Activated CD4-positive, alpha-beta T cell treated with anti-CD3 and anti-CD28 coated beads, Interleukin-10, Interleukin-2, amounts not matched to agents 100 ng/mL and 50 ng/mL, durations not matched to agents 16 hours and 8 hours (primary cell): Measurements from ENCODE around the gene GNB2.
"Not testable (repeated sequence)": the region's sequence is repeated elsewhere in the genome, so short reads cannot be mapped to it uniquely, and the experiment has no call there.

Experiments
- DNase-seq: peaks from one replicate; pipeline ENCODE4 v3.0.0-alpha.2; 2020

The GNB2 gene

DNA sequence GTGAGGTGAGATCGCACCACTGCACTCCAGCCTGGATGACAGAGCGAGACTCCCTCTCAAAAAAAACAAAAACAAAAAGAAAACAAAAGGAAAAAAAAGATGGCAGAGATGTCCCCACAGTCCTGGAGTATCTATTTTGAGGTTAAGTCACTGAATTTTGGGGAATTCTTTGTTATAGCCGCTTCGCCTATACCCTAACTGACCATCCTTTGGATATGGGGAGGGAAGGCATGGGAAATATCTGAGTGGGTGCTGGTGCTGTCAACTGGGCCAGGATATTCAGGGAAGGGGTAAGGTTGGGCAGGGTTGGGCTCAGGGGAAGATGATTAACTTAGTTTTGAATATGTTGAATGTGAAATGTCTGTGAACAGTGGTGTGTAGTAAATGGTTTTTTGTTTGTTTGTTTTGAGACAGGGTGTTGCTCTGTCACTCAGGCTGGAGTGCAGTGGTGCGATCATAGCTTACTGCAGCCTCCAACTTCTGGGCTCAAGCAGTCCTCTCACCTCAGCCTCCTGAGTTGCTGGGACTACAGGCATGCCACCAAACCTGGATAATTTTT lies 8.3 kb upstream of the GNB2 start:
- no peak for DNase-seq

DNA sequence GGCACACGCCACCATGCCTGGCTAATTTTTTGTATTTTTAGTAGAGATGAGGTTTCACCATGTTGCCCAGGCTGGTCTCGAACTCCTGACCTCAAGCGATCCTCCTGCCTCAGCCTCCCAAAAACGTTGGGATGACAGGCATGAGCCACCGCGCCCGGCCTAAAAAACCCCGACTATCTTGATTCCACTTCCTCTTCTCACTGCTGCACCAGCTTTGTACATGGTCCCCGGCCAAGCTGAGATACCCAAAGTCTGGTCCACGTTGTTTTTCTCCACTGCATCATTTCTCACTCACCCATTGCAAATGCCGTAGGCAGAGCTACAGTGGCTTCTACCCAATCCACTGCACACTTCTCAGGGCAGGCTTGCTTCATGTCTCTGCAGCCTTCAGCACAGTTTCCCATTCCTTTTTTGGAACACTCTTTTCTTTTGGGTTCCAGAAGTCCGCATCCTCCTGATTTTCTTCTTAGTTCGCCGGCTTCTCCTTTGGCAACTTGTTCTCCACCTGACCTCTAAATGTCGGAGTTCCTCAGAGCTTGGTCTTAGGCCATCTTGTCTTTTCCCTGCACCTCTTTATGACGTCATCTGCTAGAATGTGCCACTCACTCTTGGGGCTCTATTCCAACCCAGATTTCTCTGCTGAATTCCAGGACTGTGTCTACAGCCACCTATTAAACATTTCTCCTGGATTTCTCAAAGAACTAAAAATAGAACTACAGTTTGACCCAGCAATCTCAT lies 6.0 kb upstream of the GNB2 start:
- no peak for DNase-seq

DNA sequence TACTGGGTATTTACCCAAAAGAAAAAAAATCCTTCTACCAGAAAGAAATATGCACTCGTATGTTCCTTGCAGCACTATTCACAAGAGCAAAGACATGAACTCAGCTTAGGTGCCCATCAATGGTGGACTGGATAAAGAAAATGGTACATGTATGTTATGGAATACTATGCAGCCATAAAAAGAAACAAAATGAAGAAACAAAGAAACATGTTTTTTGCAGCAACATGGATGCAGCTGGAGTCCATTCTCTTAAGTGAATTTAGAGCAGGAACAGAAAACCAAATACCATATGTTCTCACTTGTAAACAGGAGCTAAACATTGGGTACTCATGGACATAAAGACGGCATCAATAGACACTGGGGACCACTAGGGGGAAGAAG lies 5.5 kb upstream of the GNB2 start:
- DNase-seq, result no peak

DNA sequence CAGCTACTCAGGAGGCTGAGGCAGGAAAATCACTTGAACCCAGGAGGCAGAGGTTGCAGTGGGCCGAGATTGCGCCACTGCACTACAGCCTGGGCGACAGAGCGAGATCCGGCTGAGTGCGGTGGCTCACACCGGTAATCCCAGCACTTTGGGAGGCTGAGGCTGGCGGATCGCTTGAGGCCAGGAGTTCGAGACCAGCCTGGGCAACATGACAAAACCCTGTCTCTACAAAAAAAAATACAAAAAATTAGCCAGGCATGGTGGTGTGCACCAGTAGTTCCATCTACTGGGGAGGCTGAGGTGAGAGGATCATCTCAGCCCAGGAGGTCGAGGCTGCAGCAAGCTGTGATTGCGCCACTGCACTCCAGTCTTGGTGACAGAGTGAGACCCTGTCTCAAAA lies 4.4 kb upstream of the GNB2 start:
- not testable (repeated sequence) for DNase-seq

DNA sequence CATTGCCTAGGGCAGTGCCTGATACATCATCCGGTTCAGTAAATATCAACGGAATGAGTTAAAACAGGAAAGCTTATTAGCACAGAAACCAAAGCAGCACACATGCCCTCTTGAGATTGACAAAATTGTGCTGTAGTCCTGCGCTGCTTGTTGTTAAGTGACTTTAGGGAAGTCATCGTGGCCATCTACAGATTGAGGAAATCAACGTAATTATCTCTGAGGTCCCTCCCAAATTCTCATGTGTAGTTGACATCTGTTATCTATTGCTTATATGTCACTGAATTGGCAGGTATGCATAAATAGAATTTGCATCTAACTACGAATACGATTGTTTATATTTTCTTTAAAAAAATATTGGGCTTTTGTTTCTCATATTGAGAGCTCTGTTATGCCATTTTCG lies 3.5 kb upstream of the GNB2 start:
- DNase-seq, result no peak

DNA sequence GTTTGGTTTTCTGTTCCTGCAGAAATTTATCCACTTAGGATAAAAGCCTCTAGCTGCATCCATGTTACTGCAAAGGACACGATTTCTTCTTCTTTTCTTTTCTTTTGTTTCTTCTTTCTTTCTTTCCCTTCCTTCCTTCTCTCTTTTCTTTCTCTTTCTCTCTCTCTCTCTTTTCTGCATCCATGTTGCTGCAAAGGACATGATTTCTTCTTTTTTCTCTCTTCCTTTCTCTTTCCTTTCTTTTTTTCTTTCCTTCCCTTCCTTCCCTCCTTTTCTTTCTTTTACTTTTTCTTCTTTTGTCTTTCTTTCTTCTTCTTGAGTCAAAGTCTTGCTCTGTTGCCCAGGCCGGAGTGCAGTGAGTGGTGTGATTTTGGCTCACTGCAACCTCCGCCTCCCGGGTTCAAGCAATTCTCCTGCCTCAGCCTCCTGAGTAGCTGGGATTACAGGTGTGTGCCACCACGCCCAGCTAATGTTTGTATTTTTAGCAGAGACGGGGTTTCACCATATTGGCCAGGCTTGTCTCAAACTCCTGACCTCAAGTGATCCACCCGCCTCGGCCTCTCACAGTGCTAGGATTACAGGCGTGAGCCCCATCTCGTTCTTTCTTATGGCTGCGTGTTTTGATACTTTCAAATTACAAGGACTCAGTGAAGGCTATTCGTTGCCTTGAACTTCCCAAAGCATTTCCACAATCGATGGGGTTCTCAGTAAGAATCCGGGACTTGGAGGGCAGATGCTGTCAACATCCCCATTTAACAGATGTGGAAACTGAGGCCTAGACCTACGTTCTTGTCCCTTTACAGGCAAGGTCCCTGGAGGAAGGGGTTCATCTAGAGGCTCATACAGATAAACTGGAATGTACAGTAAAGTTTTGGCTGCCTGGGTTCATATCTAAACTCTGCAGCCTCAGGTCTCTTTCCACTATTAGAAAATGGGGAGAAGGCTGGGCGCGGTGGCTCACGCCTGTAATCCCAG lies 1.9 kb upstream of the GNB2 start:
- DNase-seq, result no peak

DNA sequence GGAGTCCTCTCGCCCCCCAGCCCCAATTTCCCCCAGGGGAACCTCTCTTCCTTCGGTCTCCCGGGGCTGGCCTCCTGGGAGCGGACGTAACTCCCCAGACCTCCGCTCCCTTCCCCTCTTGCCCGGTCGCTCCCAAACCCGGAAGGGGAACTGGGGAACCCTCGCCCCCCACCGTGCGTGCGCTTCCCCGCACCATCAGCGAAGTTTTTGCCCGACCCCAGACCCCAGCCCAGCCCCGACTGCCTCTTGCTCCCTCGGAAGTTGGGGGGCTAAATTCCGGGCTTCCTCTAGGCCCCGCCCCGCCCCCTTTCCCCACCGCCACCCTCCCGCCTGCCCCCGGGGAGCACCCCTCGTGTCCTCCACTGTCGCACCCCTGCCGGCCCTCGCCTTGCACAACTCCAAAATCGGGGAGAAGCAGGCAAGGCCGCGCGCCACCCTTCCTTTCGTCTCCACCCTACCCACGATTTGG lies 436 bp downstream of the GNB2 start:
- DNase-seq, result peak; percentile 37

DNA sequence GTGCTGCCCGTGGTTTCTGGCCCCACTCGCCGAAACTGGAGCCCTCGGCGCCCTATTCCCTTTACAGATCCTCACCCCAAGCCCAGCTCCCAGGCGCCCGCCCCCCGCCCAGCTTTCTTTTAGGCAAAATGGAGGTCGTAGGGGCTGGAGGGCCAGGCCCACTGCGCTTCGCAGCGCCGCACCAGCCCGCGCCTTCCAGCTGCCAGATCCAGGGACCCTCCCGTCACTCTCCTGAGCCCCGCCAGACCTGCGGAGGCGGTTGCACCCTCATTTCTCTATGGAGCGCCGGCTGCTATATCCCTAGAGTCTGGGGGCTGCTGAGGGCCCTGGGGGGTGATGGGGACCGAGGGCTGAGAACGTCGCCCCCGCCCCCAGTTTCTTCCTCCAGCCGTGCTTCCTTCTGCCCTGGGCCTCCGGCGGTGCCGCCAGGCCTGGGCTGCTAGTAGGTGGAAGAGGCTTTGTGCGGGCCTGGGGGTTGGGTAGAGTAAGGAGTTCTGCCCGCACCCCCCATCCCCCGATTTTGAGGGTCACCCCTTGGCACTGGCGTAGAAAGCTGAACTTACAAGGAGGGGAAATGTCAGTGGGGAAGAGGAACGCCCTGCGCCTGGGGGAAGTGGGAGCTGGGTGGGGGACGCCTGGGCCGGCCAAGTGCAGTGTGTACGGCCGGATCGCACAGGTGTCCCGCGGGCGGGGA lies 1.0 kb downstream of the GNB2 start:
- no peak for DNase-seq

DNA sequence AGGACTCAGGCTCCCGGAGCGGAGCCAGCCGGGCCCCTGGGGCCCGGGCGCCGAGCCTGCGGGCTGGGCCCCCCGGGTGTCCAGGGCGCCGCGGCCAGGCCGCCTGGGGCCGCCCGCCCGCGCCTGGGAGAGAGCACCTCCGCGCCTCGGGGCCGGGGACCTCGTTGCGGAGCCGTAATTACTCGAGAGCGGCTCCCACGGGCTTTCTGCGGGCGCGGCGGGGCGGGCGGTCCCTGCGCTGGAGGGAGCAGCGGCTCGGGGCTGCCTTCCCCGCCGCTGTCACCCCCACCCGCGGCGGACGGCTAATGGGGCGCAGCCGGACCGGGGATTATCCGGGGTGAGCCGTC lies 1.5 kb downstream of the GNB2 start:
- DNase-seq, result no peak

DNA sequence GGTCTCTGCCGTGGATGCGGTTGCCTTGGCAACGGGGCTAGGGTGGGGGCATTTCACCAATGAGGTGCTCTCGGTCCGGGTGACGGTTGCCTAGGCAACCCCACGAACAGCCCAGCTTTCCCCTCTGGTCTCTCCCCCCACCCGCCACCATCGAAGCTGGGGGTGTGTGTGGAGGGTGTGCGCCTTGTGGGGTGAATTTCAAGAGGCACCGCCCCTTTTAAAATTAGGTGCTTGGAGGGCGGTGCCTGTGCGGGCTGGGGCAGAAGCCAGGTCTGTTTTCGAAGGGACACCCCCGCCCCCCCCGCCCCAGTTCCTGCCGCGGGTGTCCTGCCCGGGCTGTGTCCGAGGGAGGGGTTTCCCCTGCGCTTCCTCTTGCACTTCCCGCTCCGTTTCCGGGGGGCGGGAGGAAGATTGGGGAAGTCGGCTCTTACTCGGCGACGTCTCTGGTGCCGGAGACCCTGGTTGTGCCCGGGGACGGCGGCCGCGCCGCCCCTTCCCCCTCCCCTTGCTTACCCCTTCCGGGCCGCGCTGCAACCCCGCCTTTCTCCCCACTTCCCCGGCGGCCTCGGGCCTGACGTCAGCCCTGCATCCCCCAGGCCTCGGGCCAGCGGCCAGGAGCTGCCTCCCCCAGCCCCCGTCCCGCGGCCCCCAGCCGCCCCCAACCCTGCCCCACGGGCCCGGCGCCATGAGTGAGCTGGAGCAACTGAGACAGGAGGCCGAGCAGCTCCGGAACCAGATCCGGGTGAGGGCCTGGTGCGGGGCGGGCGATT lies 2.2 kb downstream of the GNB2 start:
- peak; percentile 92 for DNase-seq

DNA sequence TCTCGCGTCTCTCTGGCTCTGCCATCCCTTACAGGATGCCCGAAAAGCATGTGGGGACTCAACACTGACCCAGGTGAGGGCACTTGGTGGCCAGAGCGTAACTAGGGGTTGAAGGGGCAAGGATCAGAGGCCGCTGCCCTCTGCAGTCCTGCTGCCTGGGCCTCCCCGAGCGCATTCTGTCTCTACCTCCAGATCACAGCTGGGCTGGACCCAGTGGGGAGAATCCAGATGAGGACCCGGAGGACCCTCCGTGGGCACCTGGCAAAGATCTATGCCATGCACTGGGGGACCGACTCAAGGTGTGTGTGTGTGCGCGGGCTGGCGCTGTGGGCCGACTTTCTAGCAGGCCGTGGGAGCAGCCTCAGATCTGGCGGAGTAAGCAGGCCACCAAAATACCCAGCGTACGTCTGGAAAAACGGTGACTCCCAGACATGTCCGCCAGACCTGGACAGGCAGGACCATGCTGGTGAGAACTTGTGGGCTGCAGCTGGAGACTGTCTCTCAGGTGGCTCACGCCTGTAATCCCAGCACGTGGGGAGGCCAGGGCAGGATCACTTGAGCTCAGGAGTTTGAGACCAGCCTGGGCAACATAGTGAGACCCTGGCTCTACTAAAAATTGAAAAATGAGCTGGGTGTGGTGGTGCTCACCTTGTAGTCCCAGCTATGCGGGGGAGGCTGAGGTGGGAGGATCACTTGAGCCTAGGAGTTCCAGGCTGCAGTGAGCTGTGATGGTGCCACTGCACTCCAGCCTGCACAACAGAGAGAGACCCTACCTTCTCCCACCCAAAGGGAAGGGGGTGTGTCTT lies 3.2 kb downstream of the GNB2 start:
- no peak for DNase-seq

DNA sequence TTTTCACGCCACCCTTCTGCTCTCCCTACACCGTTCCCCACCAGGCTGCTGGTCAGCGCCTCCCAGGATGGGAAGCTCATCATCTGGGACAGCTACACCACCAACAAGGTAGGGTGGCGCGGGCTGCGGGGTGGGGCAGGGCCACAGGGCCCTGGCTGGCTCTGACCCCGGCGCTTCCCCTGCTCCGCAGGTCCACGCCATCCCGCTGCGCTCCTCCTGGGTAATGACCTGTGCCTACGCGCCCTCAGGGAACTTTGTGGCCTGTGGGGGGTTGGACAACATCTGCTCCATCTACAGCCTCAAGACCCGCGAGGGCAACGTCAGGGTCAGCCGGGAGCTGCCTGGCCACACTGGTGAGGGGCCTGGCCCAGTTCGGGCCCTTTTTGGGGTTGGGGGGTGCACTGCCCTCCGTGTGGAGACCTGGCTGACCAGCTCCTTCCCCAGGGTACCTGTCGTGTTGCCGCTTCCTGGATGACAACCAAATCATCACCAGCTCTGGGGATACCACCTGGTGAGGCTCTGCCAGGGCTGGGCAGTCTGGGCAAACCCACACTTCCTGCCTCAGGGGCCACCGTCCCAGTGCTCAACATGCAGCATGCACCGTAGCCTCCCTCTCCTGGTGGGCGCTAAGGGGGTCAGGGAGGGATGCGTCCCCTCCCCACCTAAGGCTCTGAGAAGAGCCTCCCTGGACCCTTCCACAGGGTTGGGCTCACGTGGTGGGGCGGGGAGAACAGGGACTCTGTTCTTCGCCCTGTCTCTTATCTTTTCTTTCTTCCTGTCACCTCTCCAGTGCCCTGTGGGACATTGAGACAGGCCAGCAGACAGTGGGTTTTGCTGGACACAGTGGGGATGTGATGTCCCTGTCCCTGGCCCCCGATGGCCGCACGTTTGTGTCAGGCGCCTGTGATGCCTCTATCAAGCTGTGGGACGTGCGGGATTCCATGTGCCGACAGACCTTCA lies 4.0 kb downstream of the GNB2 start:
- DNase-seq, result no peak

DNA sequence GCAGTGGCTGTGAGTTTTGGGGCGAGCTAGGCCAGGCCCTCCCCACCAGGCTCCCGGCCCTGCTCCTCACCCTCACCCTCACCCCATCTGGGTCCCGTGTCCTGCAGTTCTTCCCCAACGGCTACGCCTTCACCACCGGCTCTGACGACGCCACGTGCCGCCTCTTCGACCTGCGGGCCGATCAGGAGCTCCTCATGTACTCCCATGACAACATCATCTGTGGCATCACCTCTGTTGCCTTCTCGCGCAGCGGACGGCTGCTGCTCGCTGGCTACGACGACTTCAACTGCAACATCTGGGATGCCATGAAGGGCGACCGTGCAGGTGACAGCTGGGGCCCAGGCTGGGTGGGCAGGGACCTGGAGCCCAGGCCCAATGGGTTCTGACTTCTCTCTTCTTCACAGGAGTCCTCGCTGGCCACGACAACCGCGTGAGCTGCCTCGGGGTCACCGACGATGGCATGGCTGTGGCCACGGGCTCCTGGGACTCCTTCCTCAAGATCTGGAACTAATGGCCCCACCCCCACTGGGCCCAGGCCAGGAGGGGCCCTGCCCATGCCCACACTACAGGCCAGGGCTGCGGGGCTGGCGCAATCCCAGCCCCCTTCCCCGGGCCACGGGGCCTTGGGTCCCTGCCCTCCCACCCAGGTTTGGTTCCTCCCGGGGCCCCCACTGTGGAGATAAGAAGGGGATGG lies 4.9 kb downstream of the GNB2 start:
- no peak for DNase-seq

DNA sequence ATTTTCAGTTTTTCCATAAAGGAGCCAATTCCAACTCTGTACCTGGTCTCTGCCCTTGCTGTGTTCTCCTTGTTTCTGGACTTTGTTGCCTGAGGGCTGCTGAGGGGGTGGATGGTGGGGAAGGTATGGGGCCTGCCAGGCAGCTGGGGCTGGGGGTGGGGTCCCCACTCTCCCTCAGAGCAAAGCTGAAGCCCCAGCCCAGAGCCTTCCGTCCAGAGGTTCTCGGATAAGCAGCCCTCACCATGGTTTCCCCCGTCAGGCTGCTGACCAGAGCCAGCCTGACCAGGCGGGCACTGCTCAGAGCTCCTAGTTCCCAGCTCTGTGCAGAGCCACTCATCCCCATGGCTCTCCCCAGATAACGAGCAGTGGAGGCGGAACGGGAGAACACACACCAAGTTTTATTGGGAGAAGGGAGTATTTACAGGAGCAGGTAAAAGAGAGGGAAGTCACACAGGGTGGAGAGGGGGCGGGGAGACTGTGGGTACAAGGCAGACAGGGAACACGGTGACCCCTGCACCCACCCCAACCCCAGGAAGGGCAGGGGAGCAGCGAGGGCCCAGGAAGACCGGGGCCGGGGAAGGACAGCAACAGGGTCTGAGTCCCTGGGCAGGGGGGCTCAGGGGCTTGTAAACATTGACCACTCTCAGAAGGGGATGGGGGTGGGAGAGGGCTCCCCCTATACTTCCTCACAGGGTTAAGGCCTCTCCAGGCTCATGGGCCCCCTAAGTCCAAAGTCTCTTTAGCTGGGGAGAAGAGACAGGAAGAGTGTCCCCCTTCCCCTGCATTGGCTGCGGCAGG lies 5.8 kb downstream of the GNB2 start:
- no peak for DNase-seq

DNA sequence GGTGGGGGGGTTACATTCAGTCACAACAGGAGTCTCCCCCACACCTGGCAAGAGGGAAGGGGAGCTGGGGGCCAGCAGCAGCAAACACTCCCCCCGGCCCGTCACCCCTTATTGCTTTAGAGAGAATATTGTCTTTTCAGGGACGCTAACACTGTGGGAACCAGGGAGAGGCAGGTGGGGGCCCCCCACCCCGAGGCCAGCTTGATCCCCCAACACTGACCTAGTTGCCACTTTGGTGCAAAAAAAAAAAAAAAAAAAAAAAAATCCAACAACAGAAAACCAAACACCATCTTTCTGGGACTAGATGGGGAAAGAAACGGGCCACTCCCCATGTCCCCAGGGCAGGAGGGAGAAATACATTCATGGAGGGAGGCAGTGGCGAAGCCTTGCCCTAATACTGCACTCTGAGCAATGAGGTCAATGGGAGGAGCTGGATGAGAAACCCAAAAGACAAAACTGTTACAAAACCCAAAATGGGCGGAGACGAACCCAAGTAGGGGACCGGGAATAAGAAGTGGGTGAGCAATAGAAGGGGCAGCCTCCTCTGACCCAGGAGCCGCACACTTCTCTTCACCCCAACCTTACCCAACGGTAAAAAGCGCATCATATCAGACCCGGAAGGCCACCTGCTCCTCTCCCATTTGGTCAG lies 6.5 kb downstream of the GNB2 start:
- DNase-seq, result no peak

DNA sequence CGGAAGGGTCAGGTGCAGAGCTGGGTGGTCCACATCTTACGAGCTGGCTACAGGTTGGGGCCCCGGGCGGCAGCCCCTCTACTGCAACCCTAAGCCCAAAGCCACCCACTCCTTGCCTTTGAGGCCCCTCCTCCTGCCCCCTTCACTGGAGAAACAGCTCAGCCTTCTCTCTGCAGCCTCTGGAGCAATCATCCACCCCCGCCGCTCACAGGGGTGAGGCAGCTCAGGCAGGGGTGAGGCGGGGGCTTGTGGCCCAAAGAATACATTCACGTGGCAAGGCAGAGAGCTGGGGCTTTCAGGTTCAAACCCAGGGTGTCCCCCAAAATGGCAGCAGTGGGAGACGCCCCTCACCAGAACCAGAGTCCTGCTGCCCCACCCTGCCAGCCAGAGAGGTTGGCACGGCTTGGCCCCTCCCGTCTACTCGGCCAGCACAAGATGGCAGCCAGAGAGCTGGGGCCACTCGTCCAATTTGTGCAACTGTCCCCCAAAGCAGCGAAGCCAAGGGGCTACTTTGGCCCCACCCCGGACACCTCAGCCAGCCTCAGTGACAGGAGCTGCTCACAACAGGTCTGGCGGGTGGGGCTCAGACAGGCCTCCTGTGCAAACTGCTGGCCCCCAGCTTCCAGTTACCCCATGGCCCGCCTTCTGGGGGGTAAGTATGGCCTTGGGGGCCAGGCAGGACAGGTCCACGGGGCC lies 7.2 kb downstream of the GNB2 start:
- DNase-seq, result no peak

DNA sequence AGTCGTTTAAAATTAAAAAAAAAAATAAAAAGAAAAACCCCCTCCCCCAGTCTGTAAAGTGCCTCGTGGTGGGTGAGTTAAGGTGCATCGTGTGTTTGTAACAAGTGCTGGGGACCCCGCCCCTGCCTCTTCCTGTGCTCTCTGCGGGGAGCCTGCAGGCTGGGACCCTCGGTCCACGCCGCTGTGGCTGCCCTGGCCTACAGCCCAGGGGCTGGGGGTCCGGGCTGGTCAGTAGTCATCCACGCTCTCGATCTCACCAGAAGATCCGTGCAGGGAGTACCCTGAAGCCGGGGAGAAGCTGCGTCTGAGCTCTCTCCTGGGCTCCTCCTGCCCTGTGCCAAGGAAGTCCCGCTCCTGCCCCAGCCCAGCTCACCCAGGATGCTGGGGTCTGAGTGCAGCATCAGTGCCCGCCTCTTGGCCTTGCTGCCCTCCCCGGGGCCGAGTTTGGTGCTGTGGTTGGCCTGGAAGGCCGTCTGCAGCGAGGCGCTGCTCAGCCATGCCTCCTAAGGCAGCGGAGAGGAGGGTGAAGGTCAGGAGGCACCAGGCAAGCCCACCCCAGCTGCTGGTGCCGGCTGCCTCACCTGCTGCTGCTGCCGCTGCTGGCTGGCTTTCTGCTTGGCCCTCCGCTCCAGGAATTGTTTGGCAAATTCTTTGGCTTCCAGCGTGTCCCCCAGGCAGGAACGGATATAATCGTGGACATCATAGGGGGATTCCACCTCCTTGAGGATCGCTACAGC lies 8.1 kb downstream of the GNB2 start:
- DNase-seq, result no peak
